OCI-LY1 (cell line): ENCODE data around the gene SULT2B1.

ENCODE experiments used
- EZH2 ChIP-seq: fragments of 200-600 bp; sonication (generic), shearing (Covaris generic); IDR thresholded peaks from 2 replicates; pipeline ENCODE4 v1.8.0; 2017; ENCODE audit warnings: borderline replicate concordance, mixed run types, mild to moderate bottlenecking, antibody characterized with exemption, low read length, moderate library complexity, mixed read lengths
- TF ChIP-seq, protein P1 (sequence below): fragments of 200-600 bp; sonication (generic), shearing (Covaris generic); IDR thresholded peaks from 2 replicates; pipeline ENCODE4 v1.5.1; 2017; ENCODE audit warnings: mild to moderate bottlenecking, antibody characterized with exemption, low read length, moderate library complexity, mixed read lengths

DNA sequence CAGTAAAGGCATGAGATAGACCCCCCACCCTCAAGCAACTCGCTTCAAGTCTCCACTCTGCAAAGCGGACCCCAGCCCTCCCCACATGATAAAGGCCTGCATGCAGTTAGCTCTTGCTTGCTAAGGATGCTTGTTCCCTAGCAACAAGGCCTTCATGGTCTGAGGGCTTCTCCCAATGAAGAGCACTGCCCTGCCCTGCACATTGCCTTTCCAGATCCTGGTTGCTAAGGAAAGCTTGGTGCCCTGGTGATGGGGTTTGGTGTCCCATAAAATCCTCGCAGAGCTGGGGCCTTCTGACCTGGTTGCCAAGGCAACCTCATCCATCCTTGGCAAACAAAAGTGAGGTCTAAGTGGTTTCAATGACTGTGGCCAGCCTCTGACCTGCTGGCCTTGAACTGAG, 79.3 kb downstream of the SULT2B1 start:
- TF ChIP-seq, protein P1, sequence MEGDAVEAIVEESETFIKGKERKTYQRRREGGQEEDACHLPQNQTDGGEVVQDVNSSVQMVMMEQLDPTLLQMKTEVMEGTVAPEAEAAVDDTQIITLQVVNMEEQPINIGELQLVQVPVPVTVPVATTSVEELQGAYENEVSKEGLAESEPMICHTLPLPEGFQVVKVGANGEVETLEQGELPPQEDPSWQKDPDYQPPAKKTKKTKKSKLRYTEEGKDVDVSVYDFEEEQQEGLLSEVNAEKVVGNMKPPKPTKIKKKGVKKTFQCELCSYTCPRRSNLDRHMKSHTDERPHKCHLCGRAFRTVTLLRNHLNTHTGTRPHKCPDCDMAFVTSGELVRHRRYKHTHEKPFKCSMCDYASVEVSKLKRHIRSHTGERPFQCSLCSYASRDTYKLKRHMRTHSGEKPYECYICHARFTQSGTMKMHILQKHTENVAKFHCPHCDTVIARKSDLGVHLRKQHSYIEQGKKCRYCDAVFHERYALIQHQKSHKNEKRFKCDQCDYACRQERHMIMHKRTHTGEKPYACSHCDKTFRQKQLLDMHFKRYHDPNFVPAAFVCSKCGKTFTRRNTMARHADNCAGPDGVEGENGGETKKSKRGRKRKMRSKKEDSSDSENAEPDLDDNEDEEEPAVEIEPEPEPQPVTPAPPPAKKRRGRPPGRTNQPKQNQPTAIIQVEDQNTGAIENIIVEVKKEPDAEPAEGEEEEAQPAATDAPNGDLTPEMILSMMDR: no peak
- no peak for TF ChIP-seq EZH2
